ENCODE results near the gene NCOA3.

NCOA3 gene

GRCh38 chr20:47664744-47665143 is 163.1 kb downstream of the NCOA3 start:
- Histone ChIP-seq H3K36me3 (peaks cover 37% of the 10 kb centered on the region), H3K4me3 (ENCODE audit: low read depth, low read length) (no peak overlapping the region), H3K9me3 (no peaks in the 10 kb centered on the region), H3K27me3 (no peaks in the 10 kb centered on the region), H3K4me1 (no peaks in the 10 kb centered on the region)
- no peak for TF ChIP-seq CTCF (IDR thresholded peaks at IDR 0.05; ENCODE audit: low read depth, low read length)
- DNase-seq, result no peak

DNA sequence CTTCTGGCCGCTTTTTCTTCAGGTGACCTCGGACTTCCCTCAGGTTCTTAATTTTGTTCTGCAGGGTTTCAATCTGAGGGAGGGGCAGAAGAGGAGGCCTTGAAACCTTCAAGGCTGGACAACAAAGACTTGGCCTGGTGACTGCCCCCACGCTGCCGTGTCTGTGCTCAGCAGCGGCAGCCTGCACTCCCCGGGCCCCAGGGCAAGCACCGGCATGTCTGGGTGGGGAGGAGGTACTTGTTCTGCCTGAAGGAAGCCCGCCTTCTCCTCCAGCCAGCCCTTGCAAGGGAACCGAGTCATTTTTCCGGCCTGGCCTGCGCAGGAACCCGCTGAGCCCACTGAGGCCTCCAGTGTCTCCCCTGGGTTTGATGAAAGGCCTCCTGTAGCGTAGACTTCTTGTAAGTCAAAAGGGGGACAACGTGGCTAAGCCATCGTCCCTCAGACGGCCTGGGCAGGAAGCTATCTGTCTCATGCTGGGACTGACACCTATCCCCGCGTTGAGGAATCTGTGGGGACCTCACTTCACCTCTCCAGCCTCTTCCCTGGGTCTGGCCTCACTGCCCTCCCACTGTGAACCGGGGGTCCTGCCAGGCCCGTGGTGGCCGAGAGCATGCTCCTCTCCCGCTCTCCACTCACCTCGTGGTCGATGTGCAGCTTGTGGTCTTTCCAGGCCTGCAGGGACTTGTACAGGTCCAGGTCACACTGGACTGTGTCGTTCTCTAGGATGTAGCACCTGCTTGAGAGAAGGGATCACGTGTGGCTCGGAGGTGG is 163.7 kb downstream of the NCOA3 start:
- peaks cover 37% of the 10 kb centered on the region for H3K36me3 ChIP-seq
- H3K27me3 ChIP-seq, result no peaks in the 10 kb centered on the region
- no peak for TF ChIP-seq CTCF (IDR thresholded peaks at IDR 0.05; ENCODE audit: low read depth, low read length)
- no peaks in the 10 kb centered on the region for H3K9me3 ChIP-seq
- no peak for DNase-seq
- H3K4me1 ChIP-seq, result no peaks in the 10 kb centered on the region
- H3K4me3 ChIP-seq (ENCODE audit: low read depth, low read length), result no peak overlapping the region

DNA sequence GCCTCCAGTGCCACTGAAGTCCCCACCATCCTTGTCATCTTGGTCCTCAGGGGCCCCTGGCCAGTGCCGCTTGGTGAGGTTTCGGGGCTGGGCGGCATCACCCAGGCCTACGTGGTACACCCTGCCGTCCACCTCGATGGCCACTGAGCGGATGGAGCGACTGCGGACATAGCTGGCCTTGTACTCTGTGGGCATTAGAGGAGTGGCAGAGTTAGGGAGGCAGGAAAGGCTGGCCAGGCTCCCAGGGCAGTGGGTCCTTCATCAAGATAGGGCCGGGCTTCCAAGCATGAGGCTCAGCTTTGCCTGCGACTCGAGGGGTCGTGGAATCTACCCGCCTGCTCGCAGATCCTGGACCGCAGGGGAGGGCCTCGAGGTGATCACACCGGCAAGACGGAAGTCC is 164.6 kb downstream of the NCOA3 start:
- TF ChIP-seq CTCF (IDR thresholded peaks at IDR 0.05; ENCODE audit: low read depth, low read length), result no peak
- no peak for DNase-seq
- H3K4me3 ChIP-seq (ENCODE audit: low read depth, low read length), result no peak overlapping the region
- H3K4me1 ChIP-seq, result no peaks in the 10 kb centered on the region
- peaks cover 32% of the 10 kb centered on the region for H3K36me3 ChIP-seq
- H3K27me3 ChIP-seq, result no peaks in the 10 kb centered on the region
- no peaks in the 10 kb centered on the region for H3K9me3 ChIP-seq

GRCh38 chr20:47667086-47667485 is 165.4 kb downstream of the NCOA3 start:
- H3K4me1 ChIP-seq, result no peaks in the 10 kb centered on the region
- TF ChIP-seq CTCF (IDR thresholded peaks at IDR 0.05; ENCODE audit: low read depth, low read length), result no peak
- no peak for DNase-seq

GRCh38 chr20:47667531-47668312 is 166.0 kb downstream of the NCOA3 start:
- no peak for TF ChIP-seq CTCF (IDR thresholded peaks at IDR 0.05; ENCODE audit: low read depth, low read length)
- Histone ChIP-seq H3K9me3 (no peaks in the 10 kb centered on the region), H3K4me1 (no peaks in the 10 kb centered on the region), H3K27me3 (no peaks in the 10 kb centered on the region), H3K4me3 (ENCODE audit: low read depth, low read length) (no peak overlapping the region), H3K36me3 (peaks cover 20% of the 10 kb centered on the region; the same call in 1 of the 2 replicates)
- DNase-seq, result no peak

More at GRCh38 chr20:47667086-47667485, 165.4 kb downstream of the NCOA3 start:
- Histone ChIP-seq H3K36me3 (peaks cover 25% of the 10 kb centered on the region; the same call in 1 of the 2 replicates), H3K27me3 (no peaks in the 10 kb centered on the region), H3K9me3 (no peaks in the 10 kb centered on the region), H3K4me3 (ENCODE audit: low read depth, low read length) (no peak overlapping the region)
